Karpas-422 (cell line): Measurements from ENCODE around the gene PJA2. TPM values are rescaled to one million over a fixed set of nuclear protein-coding genes. Genes with fewer than 3 reads are reported as not detected.

ENCODE experiments used
- DNase-seq: peaks from one replicate; pipeline ENCODE4 v3.0.0-alpha.2; 2015
- H2AFZ ChIP-seq: fragments of 200-600 bp; sonication (generic); 2 replicates; pipeline ENCODE4 v1.6.1; 2014; ENCODE audit warnings: antibody characterized with exemption, low read length, mixed read lengths
- H3K27ac ChIP-seq: fragments of 200-600 bp; sonication (generic); 2 replicates; pipeline ENCODE4 v1.5.1; 2014; ENCODE audit warnings: mild to moderate bottlenecking, low read length, moderate library complexity
- H3K27me3 ChIP-seq: fragments of 200-600 bp; sonication (generic); 2 replicates; pipeline ENCODE4 v1.6.1; 2014; ENCODE audit warnings: low read length, mixed read lengths
- H3K36me3 ChIP-seq: fragments of 200-600 bp; sonication (generic); 2 replicates; pipeline ENCODE4 v1.6.1; 2014; ENCODE audit warnings: low read length, mixed read lengths; ENCODE audit not compliant: insufficient read depth
- H3K4me1 ChIP-seq: fragments of 200-600 bp; sonication (generic); 2 replicates; pipeline ENCODE4 v1.6.1; 2014; ENCODE audit warnings: mild to moderate bottlenecking, low read length, mixed read lengths
- H3K4me2 ChIP-seq: fragments of 200-600 bp; sonication (generic); 2 replicates; pipeline ENCODE4 v1.6.1; 2014; ENCODE audit warnings: low read length, low read depth, mild to moderate bottlenecking; ENCODE audit not compliant: poor library complexity, severe bottlenecking
- H3K4me3 ChIP-seq: fragments of 200-600 bp; sonication (generic); 2 replicates; pipeline ENCODE4 v1.5.1; 2014; ENCODE audit warnings: mild to moderate bottlenecking, antibody characterized with exemption, low read length, mixed read lengths
- H3K79me2 ChIP-seq: fragments of 200-600 bp; sonication (generic); 2 replicates; pipeline ENCODE4 v1.6.1; 2014; ENCODE audit warnings: mild to moderate bottlenecking, low read length, mixed read lengths
- H3K9ac ChIP-seq: fragments of 200-600 bp; sonication (generic); 2 replicates; pipeline ENCODE4 v1.6.0; 2014; ENCODE audit warnings: low read length
- H3K9me2 ChIP-seq: fragments of 200-600 bp; sonication (generic), shearing (Covaris generic); replicated peaks from 2 replicates; pipeline ENCODE4 v1.6.0; 2014; ENCODE audit warnings: mild to moderate bottlenecking, low read length, moderate library complexity; ENCODE audit not compliant: insufficient read depth
- H3K9me3 ChIP-seq: fragments of 300-700, 200-600 bp; sonication (generic); 2 replicates; pipeline ENCODE4 v1.6.1; 2014; ENCODE audit warnings: low read length, mixed read lengths
- H4K20me1 ChIP-seq: fragments of 200-600 bp; sonication (generic); 2 replicates; pipeline ENCODE4 v1.6.1; 2014; ENCODE audit warnings: mild to moderate bottlenecking, antibody characterized with exemption, low read length, low read depth; ENCODE audit not compliant: insufficient read depth
- total RNA-seq: library from RNA; depleted of rRNA; stranded (reverse); fragments of >200 nt; shearing (Covaris generic); gene quantifications from 2 replicates; pipeline ENCODE4 v1.2.3, GENCODE V29; 2014; ENCODE audit warnings: low replicate concordance

Gene PJA2
- total RNA-seq, 1 experiment from 2014 or later, result 50.1 TPM

GRCh38 chr5:109412981-109413402, 3.2 kb upstream of the PJA2 start:
- no peaks in the 10 kb centered on the region for H3K9me3 ChIP-seq
- peak overlapping the region; percentile 5; the same call in 1 of the 2 replicates for H2AFZ ChIP-seq

GRCh38 chr5:109411627-109412026, 1.9 kb upstream of the PJA2 start:
- Histone ChIP-seq H3K4me1 (peaks cover 31% of the 10 kb centered on the region), H3K79me2 (peaks cover 23% of the 10 kb centered on the region), H3K9me3 (no peaks in the 10 kb centered on the region), H3K4me3 (no peak overlapping the region), H4K20me1 (no peaks in the 10 kb centered on the region), H3K27me3 (no peaks in the 10 kb centered on the region), H3K4me2 (peak overlapping the region; percentile 92), H3K27ac (no peak overlapping the region), H3K9ac (no peak overlapping the region), H3K9me2 (no peaks in the 10 kb centered on the region), H2AFZ (peak overlapping the region; percentile 89; the same call in 1 of the 2 replicates), H3K36me3 (no peaks in the 10 kb centered on the region)
- no peak for DNase-seq

More at GRCh38 chr5:109412981-109413402, 3.2 kb upstream of the PJA2 start:
- Histone ChIP-seq H3K79me2 (peaks cover 10% of the 10 kb centered on the region), H3K9me2 (no peaks in the 10 kb centered on the region), H3K27me3 (no peaks in the 10 kb centered on the region), H3K4me3 (no peak overlapping the region), H3K9ac (no peak overlapping the region), H4K20me1 (no peaks in the 10 kb centered on the region), H3K27ac (no peak overlapping the region), H3K4me1 (peaks cover 17% of the 10 kb centered on the region), H3K36me3 (no peaks in the 10 kb centered on the region), H3K4me2 (no peak overlapping the region)
- DNase-seq, result no peak

- H2AFZ ChIP-seq, result peak overlapping the region; percentile 89
- H3K36me3 ChIP-seq, result no peaks in the 10 kb centered on the region
- H3K9me3 ChIP-seq, result no peaks in the 10 kb centered on the region
- DNase-seq, result no peak
- H3K4me1 ChIP-seq, result peaks cover 36% of the 10 kb centered on the region
- peak overlapping the region; percentile 79; the same call in 1 of the 2 replicates for H3K27ac ChIP-seq
- no peaks in the 10 kb centered on the region for H3K27me3 ChIP-seq
- H3K9me2 ChIP-seq, result no peaks in the 10 kb centered on the region
- peak overlapping the region; percentile 92 for H3K4me2 ChIP-seq
- H3K4me3 ChIP-seq, result peak overlapping the region; percentile 85
- no peaks in the 10 kb centered on the region for H4K20me1 ChIP-seq
- peaks cover 28% of the 10 kb centered on the region for H3K79me2 ChIP-seq
- peak overlapping the region; percentile 84 for H3K9ac ChIP-seq
Observed at GRCh38 chr5:109411149-109411514, 1.4 kb upstream of the PJA2 start.

GRCh38 chr5:109410389-109411148, 795 bp upstream of the PJA2 start:
- Histone ChIP-seq H3K27ac (peak overlapping the region; percentile 79), H3K9me2 (no peaks in the 10 kb centered on the region), H3K79me2 (peaks cover 34% of the 10 kb centered on the region), H3K27me3 (no peaks in the 10 kb centered on the region), H3K4me2 (peak overlapping the region; percentile 92), H3K4me3 (peak overlapping the region; percentile 85), H3K9me3 (no peaks in the 10 kb centered on the region), H2AFZ (peak overlapping the region; percentile 89), H4K20me1 (no peaks in the 10 kb centered on the region), H3K4me1 (peaks cover 40% of the 10 kb centered on the region), H3K36me3 (no peaks in the 10 kb centered on the region), H3K9ac (peak overlapping the region; percentile 84)
- peak; percentile 76 for DNase-seq

GRCh38 chr5:109408991-109409843, 557 bp downstream of the PJA2 start:
- Histone ChIP-seq H3K4me1 (peaks cover 45% of the 10 kb centered on the region), H3K36me3 (no peaks in the 10 kb centered on the region), H3K4me3 (peak overlapping the region; percentile 80), H3K9me2 (no peaks in the 10 kb centered on the region), H3K27ac (peak overlapping the region; percentile 89), H3K79me2 (peaks cover 47% of the 10 kb centered on the region), H3K9ac (peak overlapping the region; percentile 81), H4K20me1 (no peaks in the 10 kb centered on the region), H2AFZ (peak overlapping the region; percentile 15; the same call in 1 of the 2 replicates), H3K27me3 (no peaks in the 10 kb centered on the region), H3K4me2 (peak overlapping the region; percentile 90), H3K9me3 (no peaks in the 10 kb centered on the region)
- peak; percentile 91 for DNase-seq

GRCh38 chr5:109407913-109408312, 1.9 kb downstream of the PJA2 start:
- H3K4me3 ChIP-seq, result peak overlapping the region; percentile 80
- peaks cover 40% of the 10 kb centered on the region for H3K4me1 ChIP-seq
- H3K79me2 ChIP-seq, result peaks cover 60% of the 10 kb centered on the region
- no peak overlapping the region for H2AFZ ChIP-seq
- peak; percentile 76 for DNase-seq
- peak overlapping the region; percentile 90 for H3K4me2 ChIP-seq
- no peaks in the 10 kb centered on the region for H3K9me3 ChIP-seq
- no peaks in the 10 kb centered on the region for H3K27me3 ChIP-seq
- no peaks in the 10 kb centered on the region for H4K20me1 ChIP-seq
- peak overlapping the region; percentile 89 for H3K27ac ChIP-seq
- H3K9me2 ChIP-seq, result no peaks in the 10 kb centered on the region
- peak overlapping the region; percentile 81 for H3K9ac ChIP-seq
- no peaks in the 10 kb centered on the region for H3K36me3 ChIP-seq

GRCh38 chr5:109406719-109407118, 3.1 kb downstream of the PJA2 start:
- no peak for DNase-seq
- no peak overlapping the region for H3K4me3 ChIP-seq
- H3K4me1 ChIP-seq, result peaks cover 38% of the 10 kb centered on the region
- no peaks in the 10 kb centered on the region for H3K9me2 ChIP-seq
- H3K9me3 ChIP-seq, result no peaks in the 10 kb centered on the region
- H3K9ac ChIP-seq, result no peak overlapping the region
- H3K27me3 ChIP-seq, result no peaks in the 10 kb centered on the region
- peak overlapping the region; percentile 90 for H3K4me2 ChIP-seq
- no peaks in the 10 kb centered on the region for H4K20me1 ChIP-seq
- peaks cover 72% of the 10 kb centered on the region for H3K79me2 ChIP-seq
- H2AFZ ChIP-seq, result no peak overlapping the region
- no peak overlapping the region for H3K27ac ChIP-seq
- H3K36me3 ChIP-seq, result no peaks in the 10 kb centered on the region

- H3K9me2 ChIP-seq, result no peaks in the 10 kb centered on the region
- no peaks in the 10 kb centered on the region for H3K9me3 ChIP-seq
- no peak overlapping the region for H3K4me2 ChIP-seq
- no peak overlapping the region for H2AFZ ChIP-seq
- H3K9ac ChIP-seq, result no peak overlapping the region
- H4K20me1 ChIP-seq, result no peaks in the 10 kb centered on the region
- H3K27me3 ChIP-seq, result no peaks in the 10 kb centered on the region
- DNase-seq, result no peak
- no peak overlapping the region for H3K4me3 ChIP-seq
- peaks cover 94% of the 10 kb centered on the region for H3K79me2 ChIP-seq
- H3K4me1 ChIP-seq, result peaks cover 28% of the 10 kb centered on the region
- H3K36me3 ChIP-seq, result no peaks in the 10 kb centered on the region
- no peak overlapping the region for H3K27ac ChIP-seq
Observed at GRCh38 chr5:109404428-109404960, 5.3 kb downstream of the PJA2 start.
